Vagina (tissue), 2 donors: Measurements from ENCODE around the gene DEUP1. TPM values are rescaled to one million over a fixed set of nuclear protein-coding genes. Genes with fewer than 3 reads are reported as not detected.

Experiments used
- DNase-seq, 2 donors: peaks; one replicate each; pipeline ENCODE4 v3.0.0-alpha.2; 2017; ENCODE audit errors: extremely low spot score in 2 of 2
- H3K27ac ChIP-seq: fragments of 200-600 bp; sonication (generic); one replicate; pipeline ENCODE4 v1.5.1; 2019
- H3K27me3 ChIP-seq: fragments of 200-600 bp; sonication (generic); one replicate; pipeline ENCODE4 v1.5.1; 2019
- H3K36me3 ChIP-seq, 2 donors: fragments of 200-600 bp; sonication (generic); one replicate each; pipeline ENCODE4 v1.5.1; 2017 to 2019
- H3K4me1 ChIP-seq: fragments of 200-600 bp; sonication (generic); one replicate; pipeline ENCODE4 v1.5.1; 2019
- H3K4me3 ChIP-seq, 2 donors: fragments of 200-600 bp; sonication (generic); 1 replicate in 1 of 2; 2 replicates in 1 of 2; pipeline ENCODE4 v1.5.1; 2016 to 2019
- H3K9me3 ChIP-seq: fragments of 200-600 bp; sonication (generic); one replicate; pipeline ENCODE4 v1.5.1; 2019
- CTCF ChIP-seq, 3 experiments: fragments of 450-650 bp in 2 of 3; fragments of 200-600 bp in 1 of 3; sonication (generic) in 1 of 3; IDR thresholded peaks; one replicate each; pipeline ENCODE4 v1.5.1; 2017 to 2019; ENCODE audit warnings: antibody characterized with exemption in 3 of 3, mild to moderate bottlenecking in 2 of 3, moderate library complexity in 2 of 3
- POLR2A ChIP-seq, 2 donors: fragments of 450-650 bp; IDR thresholded peaks; one replicate each; pipeline ENCODE4 v1.6.1; 2017; ENCODE audit warnings: antibody characterized with exemption in 2 of 2, mild to moderate bottlenecking in 2 of 2, moderate library complexity in 2 of 2
- POLR2AphosphoS5 ChIP-seq, 2 donors: sonication (generic); formaldehyde crosslinking; IDR thresholded peaks; one replicate each; pipeline ENCODE4 v1.9.0; 2017; ENCODE audit warnings: antibody characterized with exemption in 2 of 2, mild to moderate bottlenecking in 2 of 2, low read depth in 1 of 2; ENCODE audit not compliant: insufficient read depth in 1 of 2
- intact Hi-C: fragments of 100-400 bp; cut with DNase I; formaldehyde crosslinking; loops from one replicate; pipeline ENCODE4 v1.15.1; 2023
- total RNA-seq: library from RNA; depleted of rRNA; stranded (reverse); fragments of >200 nt; gene quantifications from one replicate; pipeline ENCODE4 v1.2.3, GENCODE V29; 2016

DEUP1 gene
- total RNA-seq, 1 donor from 2014 or later: not detected

GRCh38 chr11:93319224-93319839 is 11.2 kb upstream of the DEUP1 start:
- intact Hi-C loops: no loop called here
- DNase-seq: no peak
- no peak overlapping the region for H3K4me3 ChIP-seq
- TF ChIP-seq POLR2AphosphoS5 (IDR thresholded peaks at IDR 0.05; ENCODE audit: insufficient read depth in 1 of 2, low read depth in 1 of 2) (no peak), CTCF (IDR thresholded peaks at IDR 0.05) (no peak), POLR2A (IDR thresholded peaks at IDR 0.05) (no peak)
- no peaks in the 10 kb centered on the region for H3K27me3 ChIP-seq
- peaks cover under 1% of the 10 kb centered on the region for H3K9me3 ChIP-seq
- no peaks in the 10 kb centered on the region for H3K36me3 ChIP-seq
- H3K27ac ChIP-seq: no peak overlapping the region
- H3K4me1 ChIP-seq: no peaks in the 10 kb centered on the region

DNA sequence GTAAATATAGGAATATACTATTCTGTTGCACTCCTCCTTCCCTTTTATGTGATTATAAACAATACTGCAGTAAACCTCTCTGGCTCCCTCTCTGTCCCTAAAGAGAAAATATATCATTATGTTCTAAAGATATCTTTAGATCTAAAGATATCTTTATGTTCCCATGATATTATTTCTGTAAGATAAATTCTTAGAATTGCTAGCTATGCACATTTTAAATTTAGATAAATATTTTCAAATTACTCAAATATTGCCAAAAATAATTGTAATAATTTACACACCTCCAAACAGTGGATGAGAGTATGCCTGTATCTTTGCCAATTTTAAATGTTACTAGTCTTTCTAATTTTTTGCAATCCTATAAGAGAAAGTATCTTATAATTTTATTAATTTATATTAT is 10.3 kb upstream of the DEUP1 start:
- Histone ChIP-seq H3K27me3 (no peaks in the 10 kb centered on the region), H3K4me3 (no peak overlapping the region), H3K9me3 (no peaks in the 10 kb centered on the region), H3K36me3 (no peaks in the 10 kb centered on the region), H3K27ac (no peak overlapping the region), H3K4me1 (no peaks in the 10 kb centered on the region)
- intact Hi-C loops: no loop called here
- no peak for DNase-seq
- TF ChIP-seq POLR2A (IDR thresholded peaks at IDR 0.05): no peak
- no peak for TF ChIP-seq CTCF (IDR thresholded peaks at IDR 0.05)
- no peak for TF ChIP-seq POLR2AphosphoS5 (IDR thresholded peaks at IDR 0.05; ENCODE audit: insufficient read depth in 1 of 2, low read depth in 1 of 2)

GRCh38 chr11:93322207-93322606 is 8.3 kb upstream of the DEUP1 start:
- no peaks in the 10 kb centered on the region for H3K9me3 ChIP-seq
- no peak overlapping the region for H3K27ac ChIP-seq
- no peaks in the 10 kb centered on the region for H3K27me3 ChIP-seq
- H3K4me3 ChIP-seq: no peak overlapping the region
- no peak for TF ChIP-seq CTCF (IDR thresholded peaks at IDR 0.05)
- intact Hi-C loops: no loop called here
- no peaks in the 10 kb centered on the region for H3K4me1 ChIP-seq
- DNase-seq: no peak
- H3K36me3 ChIP-seq: no peaks in the 10 kb centered on the region

- TF ChIP-seq POLR2A (IDR thresholded peaks at IDR 0.05) (no peak), CTCF (IDR thresholded peaks at IDR 0.05) (no peak), POLR2AphosphoS5 (IDR thresholded peaks at IDR 0.05; ENCODE audit: insufficient read depth in 1 of 2, low read depth in 1 of 2) (no peak)
Observed at GRCh38 chr11:93323747-93324146, 6.8 kb upstream of the DEUP1 start.

GRCh38 chr11:93324500-93324899 is 6.0 kb upstream of the DEUP1 start:
- TF ChIP-seq CTCF (IDR thresholded peaks at IDR 0.05) (no peak), POLR2A (IDR thresholded peaks at IDR 0.05) (no peak), POLR2AphosphoS5 (IDR thresholded peaks at IDR 0.05; ENCODE audit: insufficient read depth in 1 of 2, low read depth in 1 of 2) (no peak)
- H3K36me3 ChIP-seq: no peaks in the 10 kb centered on the region
- no peaks in the 10 kb centered on the region for H3K4me1 ChIP-seq
- H3K9me3 ChIP-seq: no peaks in the 10 kb centered on the region
- DNase-seq: no peak
- no peak overlapping the region for H3K27ac ChIP-seq
- no peaks in the 10 kb centered on the region for H3K27me3 ChIP-seq
- no peak overlapping the region for H3K4me3 ChIP-seq
- intact Hi-C loops: no loop called here

More at GRCh38 chr11:93323747-93324146, 6.8 kb upstream of the DEUP1 start:
- Histone ChIP-seq H3K27me3 (no peaks in the 10 kb centered on the region), H3K36me3 (no peaks in the 10 kb centered on the region), H3K27ac (no peak overlapping the region), H3K4me3 (no peak overlapping the region), H3K4me1 (no peaks in the 10 kb centered on the region), H3K9me3 (no peaks in the 10 kb centered on the region)
- intact Hi-C loops: no loop called here
- DNase-seq: no peak
